ENCODE data around the gene ZFP92.

The ZFP92 gene

DNA sequence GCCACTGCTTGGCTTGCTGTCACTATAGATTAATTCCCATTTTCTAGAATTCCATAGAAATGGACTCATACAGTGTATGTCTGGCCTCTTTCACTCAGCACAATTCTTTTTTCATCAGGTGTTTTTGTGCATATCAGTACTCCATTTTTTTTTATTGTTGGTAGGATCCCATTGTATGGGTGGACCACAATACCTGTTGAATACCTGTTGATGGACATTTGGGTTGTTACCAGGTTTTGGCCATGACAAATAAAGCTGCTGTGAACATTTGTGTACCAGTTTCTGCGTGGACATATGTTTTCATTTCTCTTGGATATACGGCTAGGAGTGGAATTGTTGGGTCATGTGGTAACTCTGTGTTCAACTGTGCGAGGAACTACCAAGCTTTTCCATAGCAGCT, 14.9 kb downstream of the ZFP92 start:
- TF ChIP-seq PAX5 (IDR thresholded peaks at IDR 0.05; ENCODE audit: insufficient read depth, low read length, severe bottlenecking) (no peak), POLR2AphosphoS5 (IDR thresholded peaks at IDR 0.05; ENCODE audit: low read depth, low read length) (no peak), TAF1 (IDR thresholded peaks at IDR 0.05; ENCODE audit: low read depth, low read length) (no peak), SPI1 (IDR thresholded peaks at IDR 0.05; ENCODE audit: low read depth, low read length) (no peak), POLR2A (IDR thresholded peaks at IDR 0.05; ENCODE audit: low read depth, low read length) (no peak), POU2F2 (IDR thresholded peaks at IDR 0.05; ENCODE audit: low read depth, low read length) (no peak)
- DNase-seq (ENCODE audit: insufficient read length, low spot score) = no peak
- FAIRE-seq = no peak

DNA sequence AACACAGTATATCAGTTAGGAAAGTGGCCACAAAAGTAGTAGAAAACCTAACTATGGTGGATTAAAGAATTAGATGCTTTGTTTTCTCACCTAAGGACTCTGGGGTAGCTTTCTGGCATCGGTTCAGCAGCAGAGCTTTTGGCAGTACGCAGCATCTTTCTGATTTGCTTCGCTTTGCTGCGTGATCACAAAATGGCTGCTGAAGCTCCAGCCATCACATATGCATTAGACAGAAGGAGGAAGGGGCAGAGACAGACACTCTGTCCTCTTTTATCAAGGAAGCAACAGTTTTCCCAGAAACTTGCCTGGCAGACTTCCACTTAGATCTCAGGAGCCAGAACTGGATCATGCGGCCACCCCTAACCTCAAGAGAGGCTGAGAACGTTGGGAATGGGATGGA, 19.5 kb downstream of the ZFP92 start:
- TF ChIP-seq POU2F2 (IDR thresholded peaks at IDR 0.05; ENCODE audit: low read depth, low read length) = no peak
- no peak for TF ChIP-seq TAF1 (IDR thresholded peaks at IDR 0.05; ENCODE audit: low read depth, low read length)
- no peak for TF ChIP-seq PAX5 (IDR thresholded peaks at IDR 0.05; ENCODE audit: insufficient read depth, low read length, severe bottlenecking)
- TF ChIP-seq SPI1 (IDR thresholded peaks at IDR 0.05; ENCODE audit: low read depth, low read length) = no peak
- TF ChIP-seq POLR2A (IDR thresholded peaks at IDR 0.05; ENCODE audit: low read depth, low read length) = no peak
- no peak for TF ChIP-seq POLR2AphosphoS5 (IDR thresholded peaks at IDR 0.05; ENCODE audit: low read depth, low read length)
- no peak for DNase-seq (ENCODE audit: insufficient read length, low spot score)
- FAIRE-seq = no peak

DNA sequence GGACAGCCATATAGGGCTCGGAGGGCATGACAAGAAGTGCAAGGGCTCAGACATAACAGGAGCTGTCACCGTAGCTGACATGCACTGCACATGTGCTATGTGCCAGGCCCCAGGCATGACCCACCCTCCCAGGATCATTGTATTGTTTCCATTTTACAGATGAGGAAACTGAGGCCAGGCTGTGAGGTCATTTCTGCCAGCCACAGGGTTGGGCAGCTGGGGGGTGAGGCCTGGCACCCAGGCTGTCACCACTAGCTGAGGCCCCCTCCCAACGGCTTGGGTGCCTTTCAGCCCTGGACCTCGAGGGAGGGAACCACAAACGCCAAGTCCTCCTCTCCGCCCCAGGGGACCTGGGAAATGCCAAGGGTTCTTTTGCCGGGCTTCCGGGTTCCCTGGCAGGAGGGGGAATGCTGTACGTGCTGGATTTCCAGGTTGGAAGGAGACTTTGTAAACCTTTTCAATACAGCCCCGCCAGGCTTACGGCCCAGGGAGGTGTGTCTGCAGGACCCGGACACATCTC, 21.9 kb downstream of the ZFP92 start:
- FAIRE-seq (no peak), DNase-seq (ENCODE audit: insufficient read length, low spot score) (no peak)
- TF ChIP-seq POU2F2 (IDR thresholded peaks at IDR 0.05; ENCODE audit: low read depth, low read length) = no peak
- no peak for TF ChIP-seq TAF1 (IDR thresholded peaks at IDR 0.05; ENCODE audit: low read depth, low read length)
- TF ChIP-seq POLR2AphosphoS5 (IDR thresholded peaks at IDR 0.05; ENCODE audit: low read depth, low read length) = no peak
- no peak for TF ChIP-seq PAX5 (IDR thresholded peaks at IDR 0.05; ENCODE audit: insufficient read depth, low read length, severe bottlenecking)
- no peak for TF ChIP-seq SPI1 (IDR thresholded peaks at IDR 0.05; ENCODE audit: low read depth, low read length)
- TF ChIP-seq POLR2A (IDR thresholded peaks at IDR 0.05; ENCODE audit: low read depth, low read length) = no peak

DNA sequence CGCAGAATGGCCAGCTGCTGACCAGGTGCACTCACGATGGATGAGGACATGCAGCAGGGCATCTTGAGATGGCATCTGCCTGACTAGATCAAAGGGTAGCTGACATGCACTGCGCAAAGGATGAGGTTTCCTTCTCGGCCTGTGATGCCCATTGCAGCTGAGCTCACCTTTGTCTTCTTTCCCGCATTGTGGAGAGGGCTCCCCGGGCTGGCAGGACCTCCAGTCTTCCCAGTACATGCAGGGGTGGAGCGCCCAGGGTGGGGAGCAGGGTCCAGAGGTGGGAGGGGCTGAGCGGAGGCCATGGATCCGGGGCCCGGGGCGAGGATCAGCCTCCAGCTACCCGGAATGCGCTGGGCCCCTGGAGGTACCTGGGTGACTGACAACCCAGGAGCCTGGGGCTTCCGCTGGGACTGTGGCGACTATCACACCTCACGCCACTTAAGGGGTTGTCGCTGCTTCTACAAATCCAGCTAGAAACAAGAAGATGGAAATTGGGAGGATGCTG, 22.6 kb downstream of the ZFP92 start:
- TF ChIP-seq POLR2AphosphoS5 (IDR thresholded peaks at IDR 0.05; ENCODE audit: low read depth, low read length) = no peak
- no peak for TF ChIP-seq PAX5 (IDR thresholded peaks at IDR 0.05; ENCODE audit: insufficient read depth, low read length, severe bottlenecking)
- TF ChIP-seq POLR2A (IDR thresholded peaks at IDR 0.05; ENCODE audit: low read depth, low read length) = no peak
- TF ChIP-seq TAF1 (IDR thresholded peaks at IDR 0.05; ENCODE audit: low read depth, low read length) = no peak
- no peak for TF ChIP-seq SPI1 (IDR thresholded peaks at IDR 0.05; ENCODE audit: low read depth, low read length)
- DNase-seq (ENCODE audit: insufficient read length, low spot score) = no peak
- no peak for FAIRE-seq

DNA sequence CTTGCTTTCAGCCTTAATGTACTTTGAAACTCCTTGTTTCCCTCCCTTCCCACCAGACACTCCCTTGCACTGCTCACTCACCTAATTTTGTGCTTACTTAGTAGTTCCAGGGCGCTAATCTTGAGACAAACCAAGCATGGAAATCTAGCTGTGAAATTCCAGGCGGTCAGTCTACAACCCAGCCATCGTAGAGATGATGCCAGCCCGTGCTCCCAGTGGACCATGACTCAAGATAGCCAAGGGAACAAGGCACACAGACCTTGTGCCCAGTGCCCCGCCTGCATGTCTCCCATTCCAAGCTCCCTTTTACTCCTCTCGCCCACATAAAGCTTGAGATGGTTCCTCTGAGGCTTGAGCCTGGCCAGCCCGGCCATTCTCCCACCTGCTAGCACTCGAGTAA, 23.5 kb downstream of the ZFP92 start:
- FAIRE-seq (no peak), DNase-seq (ENCODE audit: insufficient read length, low spot score) (no peak)
- TF ChIP-seq PAX5 (IDR thresholded peaks at IDR 0.05; ENCODE audit: insufficient read depth, low read length, severe bottlenecking) = no peak
- no peak for TF ChIP-seq POU2F2 (IDR thresholded peaks at IDR 0.05; ENCODE audit: low read depth, low read length)
- no peak for TF ChIP-seq POLR2AphosphoS5 (IDR thresholded peaks at IDR 0.05; ENCODE audit: low read depth, low read length)
- no peak for TF ChIP-seq TAF1 (IDR thresholded peaks at IDR 0.05; ENCODE audit: low read depth, low read length)
- no peak for TF ChIP-seq SPI1 (IDR thresholded peaks at IDR 0.05; ENCODE audit: low read depth, low read length)
- TF ChIP-seq POLR2A (IDR thresholded peaks at IDR 0.05; ENCODE audit: low read depth, low read length) = no peak

DNA sequence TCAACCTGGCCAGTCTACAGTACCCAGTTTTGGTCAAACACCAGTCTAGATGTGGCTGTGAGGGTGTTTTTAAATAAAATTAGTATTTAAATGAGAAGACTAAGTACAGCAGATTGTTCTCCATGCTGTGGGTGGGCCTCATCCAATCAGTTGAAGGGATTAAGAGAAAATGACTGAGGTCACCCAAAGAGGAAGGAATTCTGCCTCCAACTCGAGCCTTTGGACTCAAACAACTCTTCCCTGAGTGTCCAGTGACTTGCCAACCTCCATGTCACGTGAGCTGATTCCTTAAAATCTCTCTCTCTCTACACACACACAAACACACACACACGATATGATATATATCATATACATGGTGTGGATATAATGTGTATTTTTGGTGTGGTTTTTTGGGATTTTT, 24.6 kb downstream of the ZFP92 start:
- DNase-seq (ENCODE audit: insufficient read length, low spot score) = no peak

DNA sequence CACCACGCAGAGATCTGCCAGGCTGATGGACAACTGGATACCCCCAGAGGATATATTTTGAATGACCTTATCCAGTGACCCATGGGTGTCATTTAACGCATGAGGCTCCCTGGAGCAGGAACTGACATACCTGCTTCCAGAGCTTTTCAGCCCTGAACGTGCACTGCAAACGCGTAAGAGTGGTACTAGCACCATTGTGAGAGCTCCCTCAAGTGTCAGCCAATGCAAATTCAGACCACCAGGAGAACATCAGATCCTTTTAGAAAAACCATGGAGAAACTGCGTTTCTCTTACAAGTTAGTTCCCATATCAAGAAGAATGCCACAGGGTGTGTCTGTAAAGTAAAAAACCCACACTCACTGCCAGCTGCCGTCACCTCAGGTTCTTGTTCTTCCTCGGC, 27.3 kb downstream of the ZFP92 start:
- TF ChIP-seq POU2F2 (IDR thresholded peaks at IDR 0.05; ENCODE audit: low read depth, low read length) (no peak), TAF1 (IDR thresholded peaks at IDR 0.05; ENCODE audit: low read depth, low read length) (no peak), SPI1 (IDR thresholded peaks at IDR 0.05; ENCODE audit: low read depth, low read length) (no peak), PAX5 (IDR thresholded peaks at IDR 0.05; ENCODE audit: insufficient read depth, low read length, severe bottlenecking) (no peak)
- FAIRE-seq (peak; percentile 86), DNase-seq (ENCODE audit: insufficient read length, low spot score) (no peak)

More for the DNA sequence above, 24.6 kb downstream of the ZFP92 start:
- no peak for FAIRE-seq
- TF ChIP-seq TAF1 (IDR thresholded peaks at IDR 0.05; ENCODE audit: low read depth, low read length) (no peak), POLR2AphosphoS5 (IDR thresholded peaks at IDR 0.05; ENCODE audit: low read depth, low read length) (no peak), SPI1 (IDR thresholded peaks at IDR 0.05; ENCODE audit: low read depth, low read length) (no peak), PAX5 (IDR thresholded peaks at IDR 0.05; ENCODE audit: insufficient read depth, low read length, severe bottlenecking) (no peak), POU2F2 (IDR thresholded peaks at IDR 0.05; ENCODE audit: low read depth, low read length) (no peak), POLR2A (IDR thresholded peaks at IDR 0.05; ENCODE audit: low read depth, low read length) (no peak)

DNA sequence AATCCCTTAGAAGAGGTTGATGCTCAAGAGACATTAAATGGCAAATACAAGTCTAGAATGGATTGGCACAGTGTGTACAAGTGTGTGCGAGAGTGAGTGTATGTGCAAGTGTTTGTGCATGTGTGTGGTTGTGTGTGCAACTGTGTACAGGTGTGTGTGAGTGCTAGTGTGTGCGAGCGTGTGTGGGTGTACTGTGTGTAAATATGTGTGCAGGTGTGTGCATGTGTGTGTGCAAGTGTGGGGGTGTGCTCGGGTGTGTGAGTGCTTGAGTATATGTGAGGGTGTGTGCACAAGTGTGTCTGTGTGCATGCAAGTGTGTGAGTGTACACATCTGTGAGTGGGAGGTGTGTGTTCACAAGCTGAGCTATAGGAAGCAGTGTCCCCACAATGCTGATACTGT, 28.7 kb downstream of the ZFP92 start:
- DNase-seq (ENCODE audit: insufficient read length, low spot score) (no peak), FAIRE-seq (peak; percentile 41)
- TF ChIP-seq POLR2A (IDR thresholded peaks at IDR 0.05; ENCODE audit: low read depth, low read length) (no peak), PAX5 (IDR thresholded peaks at IDR 0.05; ENCODE audit: insufficient read depth, low read length, severe bottlenecking) (no peak), TAF1 (IDR thresholded peaks at IDR 0.05; ENCODE audit: low read depth, low read length) (no peak), POLR2AphosphoS5 (IDR thresholded peaks at IDR 0.05; ENCODE audit: low read depth, low read length) (no peak), SPI1 (IDR thresholded peaks at IDR 0.05; ENCODE audit: low read depth, low read length) (no peak), POU2F2 (IDR thresholded peaks at IDR 0.05; ENCODE audit: low read depth, low read length) (no peak)

DNA sequence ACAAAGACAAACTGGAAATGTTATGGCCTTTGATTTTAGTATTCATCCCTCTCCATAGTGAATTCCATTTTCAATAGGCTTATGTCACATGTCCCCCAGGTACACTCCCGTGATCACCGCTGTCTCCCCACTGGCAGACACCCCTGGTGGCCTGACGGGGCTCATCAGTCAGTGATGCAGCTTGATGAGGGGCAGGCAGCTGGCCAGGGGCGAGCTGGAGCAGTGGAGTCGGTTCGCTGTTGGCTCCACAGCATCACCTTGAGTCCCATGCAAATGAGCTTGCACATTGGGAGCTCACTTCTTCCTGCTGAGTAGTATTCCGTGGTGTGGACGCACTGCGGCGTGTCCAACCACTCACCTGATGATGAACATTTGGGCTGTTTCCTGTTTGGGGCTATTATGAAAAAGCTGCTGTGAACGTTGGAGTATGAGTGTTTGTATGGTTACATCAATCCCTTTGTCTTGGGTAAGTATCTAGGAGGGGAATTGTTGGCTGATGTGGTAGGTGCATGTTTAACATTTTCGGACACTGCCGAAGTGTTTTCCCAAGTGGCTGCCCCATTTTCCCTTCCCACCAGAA, 29.4 kb downstream of the ZFP92 start:
- TF ChIP-seq TAF1 (IDR thresholded peaks at IDR 0.05; ENCODE audit: low read depth, low read length) (no peak), POU2F2 (IDR thresholded peaks at IDR 0.05; ENCODE audit: low read depth, low read length) (no peak), POLR2AphosphoS5 (IDR thresholded peaks at IDR 0.05; ENCODE audit: low read depth, low read length) (no peak), POLR2A (IDR thresholded peaks at IDR 0.05; ENCODE audit: low read depth, low read length) (no peak), PAX5 (IDR thresholded peaks at IDR 0.05; ENCODE audit: insufficient read depth, low read length, severe bottlenecking) (no peak)
- FAIRE-seq (no peak), DNase-seq (ENCODE audit: insufficient read length, low spot score) (no peak)

DNA sequence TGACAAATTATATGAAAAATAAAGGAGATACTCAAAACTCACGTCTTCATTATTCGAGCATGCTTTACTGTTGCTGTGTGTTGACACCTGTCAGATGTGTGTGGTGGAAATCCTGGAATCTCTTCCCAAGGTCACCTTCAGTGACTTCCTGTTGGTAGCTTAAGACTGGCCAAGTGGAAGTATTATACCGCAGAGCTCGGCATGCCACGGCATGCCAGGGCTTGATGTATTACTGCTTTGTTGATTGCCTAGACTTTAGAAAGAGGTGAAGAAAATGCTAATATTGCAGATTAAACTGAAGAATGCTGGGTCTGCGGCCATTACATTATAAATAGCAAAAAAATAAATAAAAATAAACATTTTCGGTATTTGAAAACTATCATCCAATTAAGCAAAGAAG, 30.0 kb downstream of the ZFP92 start:
- DNase-seq (ENCODE audit: insufficient read length, low spot score) (no peak), FAIRE-seq (no peak)
- no peak for TF ChIP-seq POU2F2 (IDR thresholded peaks at IDR 0.05; ENCODE audit: low read depth, low read length)
